Measurements from ENCODE around the gene MPZL3. TPM values are rescaled to one million over a fixed set of nuclear protein-coding genes. Genes with fewer than 3 reads are reported as not detected.

Gene MPZL3
- polyA plus RNA-seq, 1 donor (not counting 4 experiments of a cell fraction or from before 2014, with no cell fraction given) = 7.9 TPM

DNA sequence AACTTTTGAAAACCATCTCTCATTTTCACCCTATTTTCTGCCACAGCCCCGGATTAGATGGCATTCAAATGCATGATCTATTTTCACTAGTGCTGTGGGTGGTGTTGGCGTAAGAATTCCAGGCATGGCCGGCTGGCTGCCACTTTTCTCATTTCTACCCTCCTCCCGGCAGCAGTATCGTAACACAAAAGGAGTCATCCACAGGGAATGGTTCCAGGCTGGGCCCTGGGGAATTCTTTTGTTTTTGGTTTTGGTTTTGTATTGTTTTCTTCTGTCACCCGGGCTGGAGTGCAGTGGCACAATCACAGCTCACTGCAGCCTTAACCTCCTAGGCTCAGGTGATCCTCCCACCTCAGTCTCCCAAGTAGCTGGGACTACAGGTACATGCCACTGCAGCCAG lies 41.2 kb downstream of the MPZL3 start:
- dilution Hi-C loops (cut with MboI; ENCODE audit: extremely low pct_ligation_motif_present, low sequenced_read_pairs) = no loop called here

GRCh38 chr11:118210323-118210722 lies 41.8 kb downstream of the MPZL3 start:
- Histone ChIP-seq H3K36me3 (ENCODE audit: control insufficient read depth in 2 of 2, extremely low read depth in 1 of 2, insufficient read depth in 2 of 2, low read length in 2 of 2) (no peaks in the 10 kb centered on the region), H4K20me1 (ENCODE audit: control insufficient read depth, extremely low read depth, insufficient read depth, low read length) (no peaks in the 10 kb centered on the region), H3K4me3 (ENCODE audit: control insufficient read depth in 2 of 3, extremely low read depth in 1 of 3, insufficient read depth in 2 of 3, low read depth in 1 of 3, low read length in 3 of 3) (no peak overlapping the region), H3K79me2 (ENCODE audit: control insufficient read depth, insufficient read depth, low read length) (no peaks in the 10 kb centered on the region), H3K4me1 (ENCODE audit: control insufficient read depth, extremely low read depth, insufficient read depth, low read length) (peaks cover 10% of the 10 kb centered on the region), H3K9me1 (ENCODE audit: control insufficient read depth, extremely low read depth, insufficient read depth, low read length) (no peaks in the 10 kb centered on the region), H3K27me3 (ENCODE audit: control insufficient read depth, extremely low read depth, insufficient read depth, low read length) (peaks cover 2% of the 10 kb centered on the region), H2AFZ (ENCODE audit: control insufficient read depth, low read length) (no peak overlapping the region), H3K4me2 (ENCODE audit: control insufficient read depth, extremely low read depth, insufficient read depth, low read depth, low read length) (no peak overlapping the region), H3K27ac (ENCODE audit: control insufficient read depth, insufficient read depth, low read length) (no peak overlapping the region), H3K9ac (ENCODE audit: control insufficient read depth, extremely low read depth, insufficient read depth, low read length) (no peak overlapping the region), H3K9me3 (ENCODE audit: control insufficient read depth, low read depth, low read length) (no peaks in the 10 kb centered on the region)
- dilution Hi-C loops (cut with MboI; ENCODE audit: extremely low pct_ligation_motif_present, low sequenced_read_pairs) = no loop called here
- FAIRE-seq = no peak
- DNase-seq (ENCODE audit: low read depth, low spot score) = no peak
- TF ChIP-seq EZH2 (IDR thresholded peaks at IDR 0.05; ENCODE audit: low read length) = no peak
- TF ChIP-seq, protein P1, sequence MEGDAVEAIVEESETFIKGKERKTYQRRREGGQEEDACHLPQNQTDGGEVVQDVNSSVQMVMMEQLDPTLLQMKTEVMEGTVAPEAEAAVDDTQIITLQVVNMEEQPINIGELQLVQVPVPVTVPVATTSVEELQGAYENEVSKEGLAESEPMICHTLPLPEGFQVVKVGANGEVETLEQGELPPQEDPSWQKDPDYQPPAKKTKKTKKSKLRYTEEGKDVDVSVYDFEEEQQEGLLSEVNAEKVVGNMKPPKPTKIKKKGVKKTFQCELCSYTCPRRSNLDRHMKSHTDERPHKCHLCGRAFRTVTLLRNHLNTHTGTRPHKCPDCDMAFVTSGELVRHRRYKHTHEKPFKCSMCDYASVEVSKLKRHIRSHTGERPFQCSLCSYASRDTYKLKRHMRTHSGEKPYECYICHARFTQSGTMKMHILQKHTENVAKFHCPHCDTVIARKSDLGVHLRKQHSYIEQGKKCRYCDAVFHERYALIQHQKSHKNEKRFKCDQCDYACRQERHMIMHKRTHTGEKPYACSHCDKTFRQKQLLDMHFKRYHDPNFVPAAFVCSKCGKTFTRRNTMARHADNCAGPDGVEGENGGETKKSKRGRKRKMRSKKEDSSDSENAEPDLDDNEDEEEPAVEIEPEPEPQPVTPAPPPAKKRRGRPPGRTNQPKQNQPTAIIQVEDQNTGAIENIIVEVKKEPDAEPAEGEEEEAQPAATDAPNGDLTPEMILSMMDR (optimal IDR thresholded peaks at IDR 0.05 in 1 of 3, IDR thresholded peaks at IDR 0.05 in 1 of 3, conservative IDR thresholded peaks at IDR 0.05 in 1 of 3; ENCODE audit: extremely low read depth in 1 of 3, insufficient read depth in 2 of 3, low read length in 3 of 3) = no peak

More for the DNA sequence above, 41.2 kb downstream of the MPZL3 start:
- Histone ChIP-seq H3K79me2 (ENCODE audit: control insufficient read depth, insufficient read depth, low read length) (no peaks in the 10 kb centered on the region), H3K9me3 (ENCODE audit: control insufficient read depth, low read depth, low read length) (no peaks in the 10 kb centered on the region), H3K27ac (ENCODE audit: control insufficient read depth, insufficient read depth, low read length) (no peak overlapping the region), H4K20me1 (ENCODE audit: control insufficient read depth, extremely low read depth, insufficient read depth, low read length) (no peaks in the 10 kb centered on the region), H3K4me1 (ENCODE audit: control insufficient read depth, extremely low read depth, insufficient read depth, low read length) (peaks cover 10% of the 10 kb centered on the region), H3K27me3 (ENCODE audit: control insufficient read depth, extremely low read depth, insufficient read depth, low read length) (peaks cover 7% of the 10 kb centered on the region), H3K4me3 (ENCODE audit: control insufficient read depth in 2 of 3, extremely low read depth in 1 of 3, insufficient read depth in 2 of 3, low read depth in 1 of 3, low read length in 3 of 3) (no peak overlapping the region), H2AFZ (ENCODE audit: control insufficient read depth, low read length) (no peak overlapping the region), H3K9me1 (ENCODE audit: control insufficient read depth, extremely low read depth, insufficient read depth, low read length) (no peaks in the 10 kb centered on the region), H3K9ac (ENCODE audit: control insufficient read depth, extremely low read depth, insufficient read depth, low read length) (no peak overlapping the region), H3K4me2 (ENCODE audit: control insufficient read depth, extremely low read depth, insufficient read depth, low read depth, low read length) (no peak overlapping the region), H3K36me3 (ENCODE audit: control insufficient read depth in 2 of 2, extremely low read depth in 1 of 2, insufficient read depth in 2 of 2, low read length in 2 of 2) (no peaks in the 10 kb centered on the region)
- FAIRE-seq = no peak
- no peak for DNase-seq (ENCODE audit: low read depth, low spot score)
- TF ChIP-seq EZH2 (IDR thresholded peaks at IDR 0.05; ENCODE audit: low read length) = no peak
- TF ChIP-seq, protein P1 (optimal IDR thresholded peaks at IDR 0.05 in 1 of 3, IDR thresholded peaks at IDR 0.05 in 1 of 3, conservative IDR thresholded peaks at IDR 0.05 in 1 of 3; ENCODE audit: extremely low read depth in 1 of 3, insufficient read depth in 2 of 3, low read length in 3 of 3) = no peak

Measured in keratinocyte (primary cell).